Hepatocyte (in vitro differentiated cells): ENCODE measurements around the gene SPDYE4. TPM values are rescaled to one million over a fixed set of nuclear protein-coding genes. Genes with fewer than 3 reads are reported as not detected.

Source experiments
- DNase-seq: peaks from one replicate; pipeline ENCODE4 v3.0.0-alpha.2; 2016; ENCODE audit warnings: low spot score
- H2AFZ ChIP-seq: fragments of 200-600 bp; sonication (generic); 2 replicates; pipeline ENCODE4 v1.6.0; 2016; ENCODE audit warnings: antibody characterized with exemption, mild to moderate bottlenecking
- H3K27ac ChIP-seq: fragments of 200-600 bp; sonication (generic); 2 replicates; pipeline ENCODE4 v1.5.1; 2016; ENCODE audit warnings: mild to moderate bottlenecking
- H3K27me3 ChIP-seq: fragments of 200-600 bp; sonication (generic); 2 replicates; pipeline ENCODE4 v1.6.1; 2016
- H3K36me3 ChIP-seq: fragments of 200-600 bp; sonication (generic); replicated peaks from 2 replicates; pipeline ENCODE4 v1.5.1; 2016; ENCODE audit warnings: low read depth; ENCODE audit not compliant: insufficient read depth
- H3K4me1 ChIP-seq: fragments of 200-600 bp; sonication (generic); 2 replicates; pipeline ENCODE4 v1.5.1; 2016; ENCODE audit warnings: mild to moderate bottlenecking, moderate library complexity; ENCODE audit not compliant: insufficient read depth
- H3K4me2 ChIP-seq: fragments of 200-600 bp; sonication (generic); 2 replicates; pipeline ENCODE4 v1.6.0; 2016
- H3K4me3 ChIP-seq: fragments of 200-600 bp; sonication (generic); 2 replicates; pipeline ENCODE4 v1.5.1; 2016; ENCODE audit warnings: mild to moderate bottlenecking
- H3K79me2 ChIP-seq: fragments of 200-600 bp; sonication (generic); 2 replicates; pipeline ENCODE4 v1.6.0; 2017; ENCODE audit warnings: mild to moderate bottlenecking
- H3K9me2 ChIP-seq: fragments of 200-600 bp; sonication (generic); replicated peaks from 2 replicates; pipeline ENCODE4 v1.6.0; 2017; ENCODE audit warnings: mild to moderate bottlenecking; ENCODE audit not compliant: insufficient read depth
- H3K9me3 ChIP-seq: fragments of 200-600 bp; sonication (generic); 2 replicates; pipeline ENCODE4 v1.5.1; 2016; ENCODE audit warnings: low read depth, mild to moderate bottlenecking
- H4K20me1 ChIP-seq: fragments of 200-600 bp; sonication (generic); 2 replicates; pipeline ENCODE4 v1.6.0; 2016; ENCODE audit warnings: mild to moderate bottlenecking; ENCODE audit not compliant: insufficient read depth, poor library complexity, severe bottlenecking
- EZH2 ChIP-seq: fragments of 200-600 bp; sonication (generic); IDR thresholded peaks from 2 replicates; pipeline ENCODE4 v1.6.1; 2016; ENCODE audit warnings: antibody characterized with exemption, mild to moderate bottlenecking, borderline replicate concordance
- EZH2phosphoT487 ChIP-seq: fragments of 200-600 bp; sonication (generic); IDR thresholded peaks from one replicate; pipeline ENCODE4 v1.6.1; 2018; ENCODE audit warnings: antibody characterized with exemption, mild to moderate bottlenecking, low read depth, moderate library complexity; ENCODE audit not compliant: unreplicated experiment, severe bottlenecking
- WGBS: methylation state at CpG from one replicate; pipeline ENCODE4 v1.1.6; 2016; ENCODE audit warnings: low lambda C conversion rate; ENCODE audit errors: missing lambda C conversion rate; 5-methylcytosine and 5-hydroxymethylcytosine counted together
- polyA plus RNA-seq: library from polyadenylated mRNA; unstranded; fragments of >200 nt; fragmentation: Nextera tagmentation; extraction: Ambion mirVana; gene quantifications from 2 replicates; pipeline ENCODE4 v1.2.1, GENCODE V29; 2016
- total RNA-seq: library from RNA; depleted of rRNA; stranded (reverse); fragments of >200 nt; gene quantifications from 2 replicates; pipeline ENCODE4 v1.2.3, GENCODE V29; 2014
- TF ChIP-seq, protein P1 (sequence below): fragments of 200-600 bp; sonication (generic); IDR thresholded peaks from 2 replicates; pipeline ENCODE4 v1.5.1; 2016; ENCODE audit warnings: antibody characterized with exemption, mild to moderate bottlenecking; ENCODE audit not compliant: poor library complexity

The SPDYE4 gene
- total and polyA plus RNA-seq, 2 experiments from 2014 or later: not detected

DNA sequence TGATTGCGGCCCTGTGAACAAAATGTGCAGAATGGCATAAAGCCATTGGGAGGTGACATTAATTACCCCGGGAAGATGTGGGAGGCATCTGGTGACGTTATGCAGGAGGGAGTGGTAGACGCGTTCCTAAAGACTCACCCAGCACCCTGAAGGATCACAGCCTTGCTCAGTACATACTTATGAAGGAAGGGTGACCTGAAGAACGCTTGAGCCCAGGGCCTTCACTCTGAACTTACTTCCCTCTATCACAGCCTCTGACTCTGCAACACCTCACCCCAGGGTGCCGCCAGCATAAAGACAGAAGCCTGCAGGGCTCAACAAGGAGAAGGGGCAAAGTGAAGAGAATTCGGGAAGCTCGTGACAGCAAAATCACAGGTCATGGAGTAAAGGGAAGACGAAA is 31.4 kb upstream of the SPDYE4 start:
- Histone ChIP-seq H3K9me3 (no peaks in the 10 kb centered on the region), H3K9me2 (no peaks in the 10 kb centered on the region), H4K20me1 (no peaks in the 10 kb centered on the region), H3K4me3 (no peak overlapping the region), H3K27me3 (peaks cover 18% of the 10 kb centered on the region), H3K27ac (no peak overlapping the region), H3K36me3 (no peaks in the 10 kb centered on the region), H3K79me2 (no peaks in the 10 kb centered on the region), H3K4me2 (peak overlapping the region; percentile 45), H3K4me1 (no peaks in the 10 kb centered on the region), H2AFZ (no peak overlapping the region)
- no peak for DNase-seq
- TF ChIP-seq EZH2 (no peak), EZH2phosphoT487 (no peak)
- TF ChIP-seq, protein P1, sequence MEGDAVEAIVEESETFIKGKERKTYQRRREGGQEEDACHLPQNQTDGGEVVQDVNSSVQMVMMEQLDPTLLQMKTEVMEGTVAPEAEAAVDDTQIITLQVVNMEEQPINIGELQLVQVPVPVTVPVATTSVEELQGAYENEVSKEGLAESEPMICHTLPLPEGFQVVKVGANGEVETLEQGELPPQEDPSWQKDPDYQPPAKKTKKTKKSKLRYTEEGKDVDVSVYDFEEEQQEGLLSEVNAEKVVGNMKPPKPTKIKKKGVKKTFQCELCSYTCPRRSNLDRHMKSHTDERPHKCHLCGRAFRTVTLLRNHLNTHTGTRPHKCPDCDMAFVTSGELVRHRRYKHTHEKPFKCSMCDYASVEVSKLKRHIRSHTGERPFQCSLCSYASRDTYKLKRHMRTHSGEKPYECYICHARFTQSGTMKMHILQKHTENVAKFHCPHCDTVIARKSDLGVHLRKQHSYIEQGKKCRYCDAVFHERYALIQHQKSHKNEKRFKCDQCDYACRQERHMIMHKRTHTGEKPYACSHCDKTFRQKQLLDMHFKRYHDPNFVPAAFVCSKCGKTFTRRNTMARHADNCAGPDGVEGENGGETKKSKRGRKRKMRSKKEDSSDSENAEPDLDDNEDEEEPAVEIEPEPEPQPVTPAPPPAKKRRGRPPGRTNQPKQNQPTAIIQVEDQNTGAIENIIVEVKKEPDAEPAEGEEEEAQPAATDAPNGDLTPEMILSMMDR: no peak
- WGBS: 63% methylated on average over 10 of the region's 10 CpGs

DNA sequence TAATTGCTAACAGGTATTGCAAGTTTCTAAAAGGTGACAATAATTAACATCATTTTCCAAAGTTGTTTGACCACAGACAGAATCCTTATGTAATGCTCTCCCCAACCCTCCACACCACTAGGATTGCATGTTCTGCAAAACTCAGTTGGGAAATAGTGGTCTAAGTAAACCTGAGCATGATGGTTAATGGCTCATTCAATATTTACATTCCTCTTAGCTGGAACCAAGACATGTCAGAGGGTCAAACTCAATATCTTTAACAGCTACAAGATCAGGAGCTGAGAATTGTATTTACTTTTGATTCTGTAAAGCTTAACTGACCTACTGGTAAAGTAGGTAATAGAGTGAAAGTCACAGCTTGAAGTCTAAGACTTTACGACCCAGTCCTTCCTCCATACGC is 30.7 kb upstream of the SPDYE4 start:
- WGBS: 60% methylated on average over 2 of the region's 2 CpGs
- no peaks in the 10 kb centered on the region for H3K79me2 ChIP-seq
- DNase-seq: peak; percentile 37

DNA sequence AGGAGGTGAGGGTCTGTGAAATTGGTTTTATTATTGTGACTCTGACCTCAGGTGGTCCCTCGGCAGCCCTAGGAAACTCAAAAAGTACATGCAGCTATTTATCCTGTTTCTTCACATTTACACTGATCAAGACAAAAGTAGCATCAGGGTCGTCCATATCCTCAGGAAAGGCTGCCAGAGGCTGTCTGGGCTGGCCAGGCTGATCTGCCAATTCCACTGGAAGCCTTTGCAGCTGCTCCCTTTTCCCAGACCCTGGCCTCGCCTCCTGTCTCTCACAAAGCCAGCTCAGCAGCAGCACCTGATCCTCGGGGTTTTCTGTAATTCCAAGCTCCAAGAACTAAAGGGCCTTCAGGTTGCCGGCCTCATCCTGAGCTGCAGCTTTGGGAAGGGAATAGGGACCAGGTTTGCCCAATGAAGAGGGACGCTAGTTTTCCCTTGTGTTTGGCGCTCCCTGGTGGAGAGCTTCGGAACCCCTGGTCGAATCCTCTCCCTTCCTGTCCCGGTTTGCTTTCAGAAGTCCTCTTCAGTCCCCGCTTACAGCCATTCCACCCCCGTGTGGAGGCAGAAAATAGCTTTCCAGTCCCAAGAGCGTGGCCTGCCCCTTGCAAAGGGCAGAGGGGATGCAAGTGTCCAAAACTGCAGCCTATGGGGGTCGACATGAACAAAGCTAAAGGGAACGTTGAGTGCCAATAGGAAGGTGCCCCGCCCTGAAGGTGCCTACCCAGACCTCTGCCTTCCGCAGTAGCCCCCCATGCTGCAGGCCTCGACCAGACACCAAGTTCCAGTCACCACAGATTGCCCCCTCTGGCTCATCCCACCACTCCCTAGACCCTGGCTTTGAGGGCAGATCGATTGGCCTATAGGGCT is 27.4 kb upstream of the SPDYE4 start:
- H3K9me2 ChIP-seq: no peaks in the 10 kb centered on the region
- peak; percentile 83 for DNase-seq
- H3K36me3 ChIP-seq: no peaks in the 10 kb centered on the region
- H3K4me3 ChIP-seq: no peak overlapping the region
- no peaks in the 10 kb centered on the region for H3K9me3 ChIP-seq
- no peaks in the 10 kb centered on the region for H3K4me1 ChIP-seq
- H3K79me2 ChIP-seq: no peaks in the 10 kb centered on the region
- H2AFZ ChIP-seq: no peak overlapping the region
- TF ChIP-seq EZH2phosphoT487 (no peak), EZH2 (no peak)
- TF ChIP-seq, protein P1: peak; percentile 78
- no peak overlapping the region for H3K27ac ChIP-seq
- WGBS: 39% methylated on average over 19 of the region's 19 CpGs
- peaks cover 10% of the 10 kb centered on the region for H3K27me3 ChIP-seq
- no peaks in the 10 kb centered on the region for H4K20me1 ChIP-seq
- H3K4me2 ChIP-seq: no peak overlapping the region

More for the DNA sequence above, 30.7 kb upstream of the SPDYE4 start:
- Histone ChIP-seq H2AFZ (no peak overlapping the region), H4K20me1 (no peaks in the 10 kb centered on the region), H3K4me2 (peak overlapping the region; percentile 45), H3K4me3 (no peak overlapping the region), H3K27me3 (peaks cover 17% of the 10 kb centered on the region), H3K9me3 (no peaks in the 10 kb centered on the region), H3K9me2 (no peaks in the 10 kb centered on the region), H3K36me3 (no peaks in the 10 kb centered on the region), H3K27ac (no peak overlapping the region), H3K4me1 (no peaks in the 10 kb centered on the region)
- peak; percentile 99 for TF ChIP-seq EZH2phosphoT487
- TF ChIP-seq, protein P1: no peak
- no peak for TF ChIP-seq EZH2
